CD1c-positive myeloid dendritic cell (primary cell): ENCODE results near the gene RGS17.
"Not testable (repeated sequence)": the region's sequence is repeated elsewhere in the genome, so short reads cannot be mapped to it uniquely, and the experiment has no call there.

ENCODE experiments used
- DNase-seq: peaks from one replicate; pipeline ENCODE4 v3.0.0-alpha.2; 2016; ENCODE audit errors: extremely low spot score

Gene RGS17

DNA sequence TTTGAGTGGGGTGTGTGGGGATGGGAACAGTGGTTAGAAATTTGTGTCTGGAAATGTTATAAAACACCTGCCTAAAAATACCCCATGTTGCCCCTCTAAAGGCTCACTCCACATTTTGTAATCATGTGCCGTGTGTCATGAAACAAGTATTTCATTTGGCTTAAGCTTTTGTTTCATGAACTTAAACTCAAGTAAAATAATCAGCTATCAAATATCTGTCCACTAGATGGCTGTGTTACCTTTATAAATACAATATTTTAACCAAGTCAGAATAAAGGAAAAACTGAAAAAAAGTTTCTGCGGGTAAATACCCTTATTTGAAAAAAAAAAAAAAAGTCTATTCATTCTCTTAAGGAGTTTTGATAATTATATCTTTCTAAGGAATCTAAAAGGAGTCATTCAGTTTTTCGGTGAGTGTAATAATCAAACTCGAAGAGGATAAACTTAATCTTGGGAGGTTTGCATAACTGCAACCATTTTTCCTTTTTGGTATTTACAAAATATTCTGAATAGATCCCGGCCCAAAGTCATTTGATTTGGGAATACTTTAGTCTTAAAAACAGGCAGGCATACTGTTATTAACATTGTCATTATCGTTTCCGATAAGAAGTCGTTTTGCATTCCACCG is 98.7 kb downstream of the RGS17 start:
- DNase-seq: peak; percentile 52

DNA sequence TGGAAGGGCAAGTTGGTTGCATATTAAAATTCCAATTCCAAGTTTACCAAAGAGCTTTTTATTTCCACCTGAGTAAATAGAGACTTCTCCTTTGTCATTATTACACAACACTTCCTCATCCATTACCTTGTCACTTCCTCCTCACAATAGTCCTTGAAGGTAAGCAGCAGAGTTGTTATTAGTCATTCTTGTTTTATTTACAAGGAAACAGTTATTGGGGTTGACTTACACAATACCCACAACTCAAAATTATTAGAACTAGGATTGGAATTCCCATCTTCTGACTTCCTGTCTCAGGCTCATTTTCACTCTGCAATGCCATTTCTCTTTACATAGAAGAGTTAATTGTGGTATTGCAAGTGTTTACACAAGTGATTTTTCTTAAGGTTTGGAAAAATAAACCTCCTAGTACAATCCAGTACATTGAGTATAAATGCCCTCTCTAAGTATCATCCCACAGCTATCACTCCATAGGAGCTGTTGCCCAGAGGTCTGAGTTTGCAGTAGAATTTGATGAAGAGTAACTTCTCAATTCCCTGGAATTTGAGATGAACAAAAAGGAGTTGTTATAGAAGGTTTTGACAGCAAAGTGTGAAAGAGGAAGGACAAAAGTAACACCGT is 99.6 kb downstream of the RGS17 start:
- no peak for DNase-seq

DNA sequence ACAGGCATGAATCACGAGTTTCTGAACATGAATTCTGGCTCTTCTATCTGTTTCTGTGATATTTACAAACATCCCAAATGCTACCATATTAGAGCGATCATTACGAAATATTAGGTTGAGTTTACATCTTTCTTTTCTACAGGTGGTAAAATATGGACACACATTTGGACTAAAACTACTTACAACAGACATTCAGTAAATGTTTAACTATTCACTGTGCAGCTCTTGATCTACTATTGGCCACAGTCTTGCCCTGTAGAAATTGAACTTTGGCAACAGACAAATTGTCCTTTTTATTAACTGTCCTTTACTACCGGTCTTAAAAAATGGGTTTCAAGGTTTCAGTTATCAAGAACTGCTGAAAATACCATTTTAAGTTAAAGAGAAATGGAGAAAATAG is 102.1 kb downstream of the RGS17 start:
- no peak for DNase-seq

DNA sequence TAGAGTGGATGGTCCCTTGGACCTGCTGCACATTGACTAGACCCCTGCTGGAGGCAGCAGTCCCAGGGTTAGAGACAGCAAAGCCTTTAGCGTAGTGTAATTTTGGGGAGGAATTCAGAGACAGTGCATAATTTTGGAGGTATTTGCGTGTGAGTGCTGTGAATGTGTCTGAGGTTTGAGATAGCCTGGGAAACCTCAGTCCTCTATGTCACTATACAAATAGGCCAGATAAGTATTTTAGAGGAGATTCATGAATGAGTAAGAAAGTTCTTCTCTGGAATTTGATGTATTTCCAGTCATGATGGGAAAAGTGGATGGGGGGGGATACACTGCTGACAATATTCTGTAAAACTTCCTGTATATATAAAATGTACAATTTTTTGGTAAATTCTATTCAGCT is 102.8 kb downstream of the RGS17 start:
- DNase-seq: no peak

DNA sequence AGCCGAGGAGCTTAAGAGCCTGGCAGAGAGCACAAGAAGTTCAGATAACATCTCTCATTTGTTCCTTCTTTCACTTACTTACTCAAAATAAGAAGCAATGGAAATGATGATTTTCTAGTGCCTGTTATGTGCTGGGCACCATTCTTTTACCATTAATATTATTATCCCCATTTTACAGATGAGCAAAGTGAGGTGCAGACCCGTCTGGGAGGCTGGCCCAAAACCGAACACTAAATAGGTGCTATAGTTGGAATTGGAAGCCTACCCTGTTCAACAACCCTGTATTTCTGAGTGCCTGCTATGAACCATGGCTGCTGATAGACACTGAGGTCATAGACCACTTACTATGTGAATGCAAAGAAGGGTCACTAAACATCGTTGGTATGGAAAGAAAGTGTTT is 103.6 kb downstream of the RGS17 start:
- no peak for DNase-seq

DNA sequence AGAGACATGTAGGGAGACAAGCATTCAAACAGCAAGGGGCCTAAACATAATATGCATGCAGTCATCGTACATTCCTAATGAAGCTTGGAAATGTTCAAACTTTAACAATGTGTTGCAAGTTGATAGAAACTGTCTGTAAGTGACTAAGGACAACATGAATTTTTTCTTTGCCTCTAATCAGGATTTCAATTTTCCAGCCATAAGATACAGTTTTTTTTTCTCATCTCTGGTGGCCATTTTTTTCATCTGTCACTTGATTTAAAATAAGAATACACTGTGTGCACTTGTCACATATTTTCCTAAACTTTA is 106.4 kb downstream of the RGS17 start:
- no peak for DNase-seq

DNA sequence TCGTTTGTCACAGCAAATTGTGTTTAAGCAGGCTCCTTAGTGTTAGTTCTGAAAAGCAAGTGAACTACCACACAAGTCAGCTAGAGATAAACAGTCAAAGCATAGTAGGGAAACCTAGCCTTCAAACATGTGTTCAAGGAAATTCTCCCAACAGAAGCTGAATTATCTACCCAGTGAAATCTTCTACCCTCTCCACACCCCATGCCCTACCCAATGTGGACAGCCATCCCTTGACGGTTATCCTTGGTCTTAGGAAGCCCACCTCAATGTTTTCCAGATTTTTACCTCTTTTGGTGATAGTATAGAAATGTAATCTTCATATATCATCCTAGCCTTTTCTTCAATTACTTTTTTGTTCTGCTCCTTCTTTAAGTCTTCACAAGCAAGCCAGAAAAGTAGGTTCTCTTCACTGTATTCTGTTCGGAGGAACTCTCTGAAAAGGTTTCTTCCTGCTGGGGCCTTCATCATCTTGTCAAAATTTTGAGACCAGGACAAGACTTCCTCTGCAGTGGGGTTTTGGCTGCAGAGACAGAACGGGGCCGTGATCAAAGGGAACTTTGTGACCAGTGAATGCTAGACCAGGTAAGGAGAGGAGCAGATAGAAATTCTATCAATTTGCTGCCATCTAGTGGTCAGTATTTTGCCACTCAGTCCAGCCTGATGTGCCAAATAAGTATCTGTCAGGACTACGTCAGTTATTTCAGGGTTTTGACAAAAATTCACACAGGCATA is 106.9 kb downstream of the RGS17 start:
- DNase-seq: peak; percentile 67

DNA sequence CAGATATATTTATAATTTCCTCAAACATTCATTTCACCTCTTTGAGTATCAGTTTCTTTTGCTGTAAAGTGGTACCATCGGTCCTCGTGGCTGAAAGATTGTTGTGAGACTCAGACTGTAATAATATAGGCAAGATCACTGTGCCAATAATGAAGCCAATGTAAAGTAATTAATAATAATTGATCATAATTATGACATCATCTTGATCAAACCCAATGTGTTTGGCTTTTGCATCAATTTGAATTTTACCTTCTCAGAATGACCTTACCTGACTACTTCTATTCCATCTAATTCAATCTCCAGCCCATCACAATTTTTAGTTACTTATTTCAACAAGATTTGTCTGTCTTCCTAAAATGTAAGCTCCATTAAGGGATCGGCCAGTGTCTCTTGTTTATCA is 112.7 kb downstream of the RGS17 start:
- DNase-seq: no peak

DNA sequence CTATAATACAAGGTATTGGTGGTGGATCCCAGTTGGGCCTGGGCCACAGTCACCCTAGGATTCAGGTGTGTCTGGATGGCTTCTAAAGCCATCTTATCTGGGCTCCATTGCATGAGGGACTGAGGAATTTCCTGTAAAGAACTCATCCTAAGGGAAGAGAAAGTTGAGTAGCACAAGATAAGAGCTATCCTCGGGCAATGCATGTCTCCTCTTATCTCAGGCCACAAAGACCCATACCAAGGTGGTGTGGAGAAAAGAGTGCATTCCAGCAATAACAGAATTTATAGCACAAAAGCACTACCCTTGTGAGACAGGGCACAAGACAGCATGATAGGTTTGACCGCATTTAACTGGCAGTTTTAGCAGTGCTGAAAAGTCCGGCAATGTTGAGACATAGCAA is 114.2 kb downstream of the RGS17 start:
- no peak for DNase-seq

DNA sequence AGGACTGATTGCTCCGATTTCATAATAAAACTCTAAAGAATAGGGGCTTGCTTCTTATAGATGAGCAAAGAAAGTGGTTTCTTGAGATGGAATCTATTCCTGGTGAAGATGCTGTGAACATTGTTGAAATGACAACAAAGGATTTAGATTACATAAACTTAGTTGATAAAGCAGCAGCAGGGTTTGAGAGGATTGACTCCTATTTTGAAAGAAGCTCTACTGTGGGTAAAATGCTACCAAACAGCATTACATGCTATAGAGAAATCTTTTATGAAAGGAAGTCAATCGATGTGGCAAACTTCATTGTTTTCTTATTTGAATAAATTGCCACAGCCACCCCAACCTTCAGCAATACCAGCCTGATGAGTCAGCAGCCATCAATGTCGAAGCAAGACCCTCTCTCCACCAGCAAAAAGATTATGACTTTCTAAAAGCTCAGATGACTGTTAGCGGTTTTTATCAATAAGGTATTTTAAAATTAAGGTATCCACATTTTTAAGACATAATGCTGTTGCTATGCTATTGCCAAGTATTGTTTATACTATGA is 115.9 kb downstream of the RGS17 start:
- DNase-seq: no peak

DNA sequence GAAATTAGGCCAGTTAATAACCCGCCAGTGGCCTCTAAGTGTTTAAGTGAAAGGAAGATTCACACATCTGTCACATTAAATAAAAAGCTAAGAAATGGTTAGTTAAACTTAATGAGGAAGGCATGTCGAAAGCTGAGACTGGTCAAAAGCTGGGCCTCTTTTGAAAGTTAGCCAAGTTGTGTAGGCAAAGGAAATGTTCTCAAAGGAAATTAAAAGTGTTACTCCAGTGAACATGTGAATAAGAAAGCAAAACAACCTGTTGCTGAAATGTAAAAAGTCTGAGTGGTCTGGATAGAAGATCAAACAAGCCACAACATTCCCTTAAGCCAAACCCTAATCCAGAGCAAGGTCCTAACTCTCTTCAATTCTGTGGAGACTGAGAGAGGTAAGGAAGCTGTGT is 117.6 kb downstream of the RGS17 start:
- DNase-seq: no peak

DNA sequence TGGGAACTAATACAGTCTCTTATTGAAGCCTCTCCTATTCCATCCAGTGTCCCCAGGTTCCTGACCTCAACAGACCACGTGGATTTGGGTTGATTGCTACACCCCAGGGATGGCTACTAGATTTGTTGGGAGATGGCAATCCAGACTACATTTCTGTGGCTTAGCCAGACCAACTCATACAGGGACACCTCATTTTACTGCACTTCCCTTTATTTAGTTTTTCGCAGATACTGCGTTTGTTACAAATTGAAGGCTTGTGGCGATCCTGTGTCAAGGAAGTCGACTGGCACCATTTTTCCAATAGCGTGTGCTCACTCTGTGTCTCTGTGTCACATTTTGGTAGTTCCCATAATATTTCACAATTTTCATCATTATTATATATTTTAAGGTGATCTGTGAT is 118.2 kb downstream of the RGS17 start:
- no peak for DNase-seq

DNA sequence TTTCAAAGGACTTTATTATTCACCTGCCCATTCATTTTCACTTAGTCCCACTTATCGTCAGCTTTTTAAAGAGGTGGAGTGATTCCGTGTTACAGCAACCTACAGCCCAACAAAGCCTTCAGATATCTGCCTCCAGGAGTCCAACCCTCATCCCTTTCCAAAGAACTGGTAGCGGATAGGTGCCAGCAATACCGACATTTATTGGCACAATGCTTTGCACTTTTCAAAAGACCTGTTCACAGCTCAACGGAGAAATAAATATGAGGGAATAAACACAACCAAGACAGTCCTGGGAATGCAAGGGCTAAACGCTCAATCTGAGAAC is 127.8 kb downstream of the RGS17 start:
- no peak for DNase-seq

DNA sequence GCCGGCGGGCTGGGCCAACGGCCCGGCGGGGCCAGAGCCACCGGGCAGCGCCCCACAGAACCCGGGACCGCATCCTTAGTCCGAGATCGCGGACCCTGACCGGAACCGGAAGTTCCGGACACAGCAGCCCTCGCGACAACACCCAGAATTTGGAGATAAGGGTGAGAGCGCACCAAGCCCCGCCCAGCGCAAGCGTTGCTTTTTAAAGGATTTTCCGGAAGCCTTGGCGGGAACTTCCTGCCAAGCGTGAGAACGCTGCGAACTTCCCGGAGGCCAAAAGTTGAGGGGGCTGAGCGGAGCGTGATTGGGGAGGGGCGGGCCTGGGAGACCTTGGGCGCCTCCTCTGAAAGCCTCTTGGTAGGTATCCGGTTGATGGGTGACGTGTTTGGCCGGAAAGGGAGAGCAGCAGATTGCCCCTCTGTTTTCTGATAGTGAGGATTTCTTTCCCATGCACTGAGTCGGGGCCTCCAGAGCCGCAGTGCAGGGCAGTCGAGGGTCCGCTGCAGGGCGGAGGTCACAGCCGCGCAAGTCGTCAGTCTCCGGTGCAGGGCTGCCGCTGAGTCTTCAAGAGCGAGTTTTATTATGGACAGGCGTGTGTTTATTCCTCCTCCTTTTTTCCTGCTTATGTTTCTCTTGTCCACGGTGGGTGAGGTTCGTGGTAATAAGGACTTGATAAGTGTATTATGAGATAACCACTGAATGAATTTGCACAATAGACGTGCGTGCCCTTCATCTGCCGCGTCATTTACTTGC is 128.3 kb downstream of the RGS17 start, which contains the start of gene MTRF1L:
MTRF1L (minus strand) TSS at position 97 of the 753 bp plus-strand sequence; CDS start at position 73, 24 bp downstream.
- peak; percentile 97 for DNase-seq

DNA sequence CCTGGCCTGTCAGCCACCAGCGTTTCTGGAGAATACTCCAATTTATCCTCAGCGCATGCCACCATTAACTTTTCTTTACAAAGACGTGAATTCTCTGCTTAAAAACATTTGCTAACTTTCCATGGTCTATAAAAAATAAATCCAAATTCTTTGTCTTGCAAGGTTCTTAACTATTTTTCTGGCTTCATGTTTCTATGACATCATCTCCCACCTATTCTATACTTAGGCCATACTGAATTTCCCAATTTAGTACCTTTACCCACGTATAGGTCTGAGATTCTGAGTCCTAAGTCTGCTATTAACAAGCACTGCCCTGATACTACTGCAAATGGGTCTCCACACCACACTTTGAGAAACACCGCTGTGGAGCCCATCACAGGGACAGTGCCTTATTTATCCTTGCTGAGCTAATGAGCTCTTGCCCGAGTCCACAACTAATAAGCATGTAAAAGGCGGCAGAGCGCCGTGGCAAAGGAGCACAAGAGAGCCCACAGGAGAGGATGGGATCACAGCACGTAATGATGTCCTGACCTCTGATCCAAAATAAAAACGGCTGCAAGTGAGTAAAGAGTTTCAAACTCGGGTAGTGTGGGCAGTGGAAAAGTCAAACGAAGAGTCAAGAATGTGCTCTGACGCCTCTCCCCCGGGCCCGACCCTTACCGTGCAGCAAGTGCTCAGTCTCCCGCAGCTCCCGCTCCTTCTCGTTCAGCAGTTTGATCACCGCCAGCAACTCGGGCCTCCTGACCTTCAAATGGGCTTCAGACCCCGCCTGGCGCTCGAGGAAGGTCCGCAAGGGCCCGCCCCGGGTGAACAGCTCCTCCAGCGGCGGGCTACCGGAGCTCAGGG is 129.1 kb downstream of the RGS17 start:
- peak; percentile 12 for DNase-seq

DNA sequence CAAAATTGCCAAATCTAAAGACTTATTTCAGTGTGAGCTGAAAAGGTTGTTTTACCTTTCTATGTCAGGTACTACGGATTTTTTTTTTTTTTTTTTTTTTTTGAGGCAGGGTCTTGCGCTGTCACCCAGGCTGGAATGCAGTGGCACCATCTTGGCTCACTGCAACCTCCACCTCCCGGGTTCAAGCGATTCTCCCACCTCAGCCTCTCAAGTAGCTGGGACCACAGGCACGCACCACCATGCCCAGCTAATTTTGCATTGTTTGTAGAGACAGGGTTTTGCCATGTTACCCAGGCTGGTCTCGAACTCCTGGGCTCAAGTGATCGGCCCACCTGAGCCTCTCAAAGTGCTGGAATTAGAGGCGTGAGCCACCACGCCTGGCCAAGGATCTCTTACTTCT is 130.3 kb downstream of the RGS17 start:
- not testable (repeated sequence) for DNase-seq

DNA sequence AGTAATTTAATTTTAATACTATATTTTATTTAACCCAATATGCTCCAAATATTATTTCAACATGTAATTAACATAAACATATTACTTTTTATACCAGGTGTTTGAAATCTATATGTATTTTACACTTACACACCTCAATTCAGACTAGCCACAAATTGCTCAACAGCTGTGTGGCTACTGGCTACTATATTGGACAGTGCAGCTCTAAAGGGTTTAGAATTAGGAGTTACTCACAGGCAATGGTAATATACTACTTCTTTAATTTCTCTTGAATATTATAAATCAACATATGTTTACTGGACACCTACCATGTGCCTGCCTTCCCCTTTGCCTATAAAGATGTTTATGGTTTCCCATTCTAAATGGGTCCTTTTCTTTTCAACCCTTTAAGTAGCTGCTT is 130.8 kb downstream of the RGS17 start:
- DNase-seq: no peak

DNA sequence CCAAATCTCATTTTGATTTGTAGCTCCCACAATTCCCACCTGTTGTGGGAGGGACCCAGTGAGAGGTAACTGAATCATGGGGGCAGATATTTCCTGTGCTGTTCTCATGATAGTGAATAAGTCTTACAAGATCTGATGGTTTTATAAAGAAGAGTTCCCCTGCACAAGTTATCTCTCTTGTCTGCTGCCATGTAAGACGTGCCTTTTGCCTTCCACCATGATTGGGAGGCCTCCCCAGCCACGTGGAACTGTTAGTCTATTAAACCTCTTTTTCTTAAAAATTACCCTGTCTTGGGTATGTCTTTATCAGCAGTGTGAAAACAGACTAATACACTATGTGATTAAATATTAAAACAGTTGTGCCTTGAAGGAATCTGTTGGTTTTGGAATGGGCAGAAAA is 131.5 kb downstream of the RGS17 start:
- not testable (repeated sequence) for DNase-seq

DNA sequence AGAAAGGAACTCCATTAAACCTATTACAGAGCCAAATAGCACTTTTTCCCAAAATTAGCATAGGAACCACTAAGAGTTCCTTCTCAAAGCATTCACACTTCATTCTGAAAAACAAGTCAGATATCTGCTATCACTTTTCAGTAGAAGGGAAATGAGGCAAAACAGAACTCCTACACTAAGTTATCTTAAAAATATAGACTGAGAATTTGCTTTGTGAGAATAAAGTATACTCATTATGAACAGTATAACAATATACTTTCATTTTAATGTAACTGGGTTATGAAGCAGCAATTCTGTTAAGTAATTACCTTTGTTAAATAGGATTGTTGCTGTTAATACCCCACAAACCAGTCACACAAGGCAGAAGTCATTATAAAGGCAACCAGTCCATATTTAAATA is 137.2 kb downstream of the RGS17 start:
- DNase-seq: no peak

DNA sequence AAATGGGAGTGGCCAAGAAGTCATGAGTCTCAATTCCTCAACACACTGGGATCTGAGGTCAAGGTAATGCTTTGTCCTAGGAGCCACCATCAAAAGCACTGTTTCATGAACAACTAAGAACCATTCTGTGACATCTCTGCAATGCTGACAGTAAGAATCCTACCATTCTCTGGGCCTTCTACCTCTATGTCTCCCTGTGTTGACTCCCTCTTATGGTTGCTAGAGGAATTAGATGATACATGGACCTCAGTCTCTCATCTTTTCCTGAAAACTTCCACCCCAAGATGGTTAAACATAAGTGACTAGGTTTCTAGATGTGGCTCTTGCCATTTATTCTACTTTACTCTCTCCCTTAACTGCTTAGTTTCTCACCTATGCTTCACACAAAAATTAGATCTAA is 137.7 kb downstream of the RGS17 start:
- no peak for DNase-seq

DNA sequence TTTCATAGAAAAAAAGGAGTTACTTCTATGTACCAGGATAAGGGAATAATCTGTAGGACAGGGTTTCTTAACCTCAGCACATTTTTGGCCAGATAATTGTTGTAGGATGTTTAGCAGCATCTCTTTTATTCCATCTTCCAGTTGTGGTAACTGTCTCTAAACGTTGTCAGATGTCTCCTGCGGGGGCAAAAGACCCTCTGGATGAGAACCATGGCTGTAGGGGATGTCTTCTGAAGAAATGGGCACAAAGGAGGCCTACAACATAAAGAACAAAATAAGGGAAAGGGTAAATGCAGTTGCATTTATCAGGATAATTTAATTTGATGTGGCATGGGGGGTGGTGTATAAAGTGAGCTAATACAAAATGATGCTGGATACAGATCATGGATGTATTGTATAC is 144.1 kb downstream of the RGS17 start:
- no peak for DNase-seq

DNA sequence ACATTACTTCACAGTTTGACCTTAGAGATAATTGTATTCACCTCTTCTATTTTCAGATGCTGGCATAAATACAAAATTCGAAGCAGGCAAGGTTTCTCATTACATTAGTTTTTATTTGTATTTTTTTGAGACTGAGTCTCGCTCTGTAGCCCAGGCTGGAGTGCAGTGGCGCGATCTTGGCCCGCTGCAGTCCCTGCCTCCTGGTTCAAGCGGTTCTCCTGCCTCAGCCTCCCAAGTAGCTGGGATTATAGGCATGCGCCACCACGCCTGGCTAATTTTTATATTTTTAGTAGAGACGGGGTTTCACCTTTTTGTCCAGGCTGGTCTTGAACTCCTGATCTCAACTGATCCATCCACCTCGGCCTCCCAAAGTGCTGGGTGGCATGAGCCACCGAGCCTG is 145.8 kb downstream of the RGS17 start:
- DNase-seq: not testable (repeated sequence)
